H1 (cell line): Measurements from ENCODE around the gene MOCS3. TPM values are rescaled to one million over a fixed set of nuclear protein-coding genes. Genes with fewer than 3 reads are reported as not detected.

ENCODE experiments used
- CHD7 ChIP-seq: fragments of 300-600 bp; sonication (generic); IDR thresholded peaks from 2 replicates; pipeline ENCODE4 v1.7.1; 2012; ENCODE audit warnings: low read length, moderate library complexity, mild to moderate bottlenecking, inconsistent platforms; ENCODE audit not compliant: insufficient replicate concordance
- CTBP2 ChIP-seq: IDR thresholded peaks from 2 replicates; pipeline ENCODE4 v1.7.0; 2011; ENCODE audit warnings: borderline replicate concordance, mild to moderate bottlenecking, moderate library complexity, mixed read lengths, low read length; ENCODE audit not compliant: insufficient read depth, insufficient read length
- EP300 ChIP-seq, 2 experiments: IDR thresholded peaks; 1 replicate in 1 of 2; 2 replicates in 1 of 2; pipeline ENCODE4 v1.6.1; 2011 to 2012; ENCODE audit warnings: low read depth in 2 of 2, low read length in 2 of 2, mild to moderate bottlenecking in 2 of 2, borderline replicate concordance in 1 of 2, inconsistent platforms in 1 of 2, moderate library complexity in 1 of 2
- FOSL1 ChIP-seq: IDR thresholded peaks from 2 replicates; pipeline ENCODE4 v1.6.1; 2011; ENCODE audit warnings: mild to moderate bottlenecking, low read depth, low read length, moderate library complexity; ENCODE audit not compliant: insufficient read depth
- GABPA ChIP-seq: IDR thresholded peaks from 2 replicates; pipeline ENCODE4 v1.6.1; 2011; ENCODE audit warnings: mild to moderate bottlenecking, low read length, moderate library complexity, borderline replicate concordance; ENCODE audit not compliant: insufficient read depth
- GTF2F1 ChIP-seq: IDR thresholded peaks from 2 replicates; pipeline ENCODE4 v1.6.1; 2012; ENCODE audit warnings: low read depth, low read length, improper control_type of control experiment, borderline replicate concordance
- NRF1 ChIP-seq: IDR thresholded peaks from 2 replicates; pipeline ENCODE4 v1.6.1; 2011; ENCODE audit warnings: mild to moderate bottlenecking, low read depth, low read length, improper control_type of control experiment
- POLR2AphosphoS5 ChIP-seq: IDR thresholded peaks from 2 replicates; pipeline ENCODE4 v1.6.1; 2011; ENCODE audit warnings: low read depth, low read length
- POU5F1 ChIP-seq: IDR thresholded peaks from 2 replicates; pipeline ENCODE4 v1.6.1; 2011; ENCODE audit warnings: low read depth, mild to moderate bottlenecking, low read length, moderate library complexity
- SUZ12 ChIP-seq: fragments of 200-600 bp; sonication (generic); IDR thresholded peaks from 2 replicates; pipeline ENCODE4 v1.6.1; 2012; ENCODE audit warnings: mild to moderate bottlenecking, inconsistent platforms, low read length, moderate library complexity, mixed read lengths
- polyA plus RNA-seq, 7 experiments: library from polyadenylated mRNA; depleted of rRNA in 3 of 7; stranded (reverse) in 5 of 7; unstranded in 2 of 7; fragments of >200 nt in 5 of 7; fragments of 200-250 nt in 2 of 7; gene quantifications; 1 replicate in 5 of 7; 2 replicates in 1 of 7; 4 replicates in 1 of 7; pipeline versions ENCODE4 v1.2.1 to v1.2.3, GENCODE V29; 2011 to 2013; ENCODE audit warnings: missing spikeins in 2 of 7, mixed read lengths in 2 of 7
- total RNA-seq: library from RNA; stranded (reverse); fragmentation: NEBNext Ultra II Directional; extraction: Animal tissue kit (Norgen Biotek cat#: 25700); gene quantifications from 2 replicates; pipeline ENCODE4 v1.2.1, GENCODE V29; 2021

Gene MOCS3
- total and polyA plus RNA-seq, 2 of the 8 experiments (the other 6 are each of a cell fraction or from before 2014, with no cell fraction given): 6.2 to 6.3 TPM

DNA sequence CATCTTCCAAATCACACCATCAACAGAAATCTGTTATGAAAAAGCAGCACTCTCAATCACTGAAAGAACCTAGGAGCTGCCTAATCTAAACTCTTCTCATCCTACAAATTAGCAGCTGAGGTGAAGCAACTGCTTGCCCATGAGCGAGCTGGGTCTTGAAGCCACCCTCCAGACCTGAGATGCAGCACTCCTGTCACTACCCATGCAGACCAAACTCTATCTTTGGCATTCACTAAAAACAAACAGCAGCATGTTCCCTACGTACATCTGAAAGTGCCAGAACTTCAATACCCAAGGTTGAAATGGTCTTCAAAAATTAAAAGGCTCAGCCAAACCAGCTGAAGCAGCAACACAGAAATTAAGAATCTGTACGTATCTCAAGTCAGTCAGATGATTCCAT is 41.7 kb upstream of the MOCS3 start (continued):
- TF ChIP-seq CHD7: no peak
- no peak for TF ChIP-seq GTF2F1
- TF ChIP-seq FOSL1: no peak
- no peak for TF ChIP-seq SUZ12
- TF ChIP-seq NRF1: no peak
- TF ChIP-seq POU5F1: no peak
- TF ChIP-seq CTBP2: no peak
- no peak for TF ChIP-seq POLR2AphosphoS5
- TF ChIP-seq EP300 (IDR thresholded peaks at IDR 0.05; ENCODE audit: borderline replicate concordance in 1 of 2, low read depth in 2 of 2, low read length in 2 of 2): no peak
- no peak for TF ChIP-seq GABPA
